Measurements from ENCODE around the gene SLCO1A2.
"Not testable (repeated sequence)": the region's sequence is repeated elsewhere in the genome, so short reads cannot be mapped to it uniquely, and the experiment has no call there.

SLCO1A2 gene, protein sequence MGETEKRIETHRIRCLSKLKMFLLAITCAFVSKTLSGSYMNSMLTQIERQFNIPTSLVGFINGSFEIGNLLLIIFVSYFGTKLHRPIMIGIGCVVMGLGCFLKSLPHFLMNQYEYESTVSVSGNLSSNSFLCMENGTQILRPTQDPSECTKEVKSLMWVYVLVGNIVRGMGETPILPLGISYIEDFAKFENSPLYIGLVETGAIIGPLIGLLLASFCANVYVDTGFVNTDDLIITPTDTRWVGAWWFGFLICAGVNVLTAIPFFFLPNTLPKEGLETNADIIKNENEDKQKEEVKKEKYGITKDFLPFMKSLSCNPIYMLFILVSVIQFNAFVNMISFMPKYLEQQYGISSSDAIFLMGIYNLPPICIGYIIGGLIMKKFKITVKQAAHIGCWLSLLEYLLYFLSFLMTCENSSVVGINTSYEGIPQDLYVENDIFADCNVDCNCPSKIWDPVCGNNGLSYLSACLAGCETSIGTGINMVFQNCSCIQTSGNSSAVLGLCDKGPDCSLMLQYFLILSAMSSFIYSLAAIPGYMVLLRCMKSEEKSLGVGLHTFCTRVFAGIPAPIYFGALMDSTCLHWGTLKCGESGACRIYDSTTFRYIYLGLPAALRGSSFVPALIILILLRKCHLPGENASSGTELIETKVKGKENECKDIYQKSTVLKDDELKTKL

GRCh38 chr12:21334771-21335325 is at the start of gene SLCO1A2:
Gene SLCO1A2 (minus strand): TSS chr12:21334917. CDS start chr12:21334647, 270 bp downstream.
- Histone ChIP-seq H3K4me2 (ENCODE audit: low read length) (no peak within 1 kb of the TSS), H3K9me2 (replicated peaks; ENCODE audit: control insufficient read depth, low read length) (no peaks in the 10 kb centered on the region), H3K4me1 (ENCODE audit: control insufficient read depth, low read length) (no peaks in the 10 kb centered on the region), H3K27me3 (ENCODE audit: control insufficient read depth, low read length) (no peaks in the 10 kb centered on the region), H3K27ac (ENCODE audit: low read depth, low read length) (no peak within 1 kb of the TSS), H3K36me3 (ENCODE audit: control insufficient read depth, low read length) (no peaks in the 10 kb centered on the region), H3K9me3 (ENCODE audit: control insufficient read depth, insufficient read depth, low read length) (no peaks in the 10 kb centered on the region), H3K4me3 (ENCODE audit: low read length) (no peak within 1 kb of the TSS), H4K20me1 (ENCODE audit: control insufficient read depth, insufficient read depth, low read depth, low read length) (no peaks in the 10 kb centered on the region), H3K79me2 (ENCODE audit: control insufficient read depth, low read length) (no peaks in the 10 kb centered on the region), H3F3A (ENCODE audit: control insufficient read depth, insufficient read depth) (no peaks in the 10 kb centered on the region)
- TF ChIP-seq EZH2phosphoT487 (IDR thresholded peaks at IDR 0.05; ENCODE audit: borderline replicate concordance, low read length) (no peak), CTCF (IDR thresholded peaks at IDR 0.05; ENCODE audit: low read depth, low read length, poor library complexity, severe bottlenecking) (no peak)

- H3K79me2 ChIP-seq (ENCODE audit: control insufficient read depth, low read length), result no peaks in the 10 kb centered on the region
- no peak overlapping the region for H3K27ac ChIP-seq (ENCODE audit: low read depth, low read length)
- no peaks in the 10 kb centered on the region for H3K4me1 ChIP-seq (ENCODE audit: control insufficient read depth, low read length)
- H3K4me3 ChIP-seq (ENCODE audit: low read length), result no peak overlapping the region
- no peaks in the 10 kb centered on the region for H3K27me3 ChIP-seq (ENCODE audit: control insufficient read depth, low read length)
- no peaks in the 10 kb centered on the region for H3F3A ChIP-seq (ENCODE audit: control insufficient read depth, insufficient read depth)
- TF ChIP-seq EZH2phosphoT487 (IDR thresholded peaks at IDR 0.05; ENCODE audit: borderline replicate concordance, low read length), result no peak
- no peak for TF ChIP-seq CTCF (IDR thresholded peaks at IDR 0.05; ENCODE audit: low read depth, low read length, poor library complexity, severe bottlenecking)
- no peaks in the 10 kb centered on the region for H3K9me2 ChIP-seq (replicated peaks; ENCODE audit: control insufficient read depth, low read length)
- H3K36me3 ChIP-seq (ENCODE audit: control insufficient read depth, low read length), result no peaks in the 10 kb centered on the region
- no peaks in the 10 kb centered on the region for H3K9me3 ChIP-seq (ENCODE audit: control insufficient read depth, insufficient read depth, low read length)
- no peak overlapping the region for H3K4me2 ChIP-seq (ENCODE audit: low read length)
- H4K20me1 ChIP-seq (ENCODE audit: control insufficient read depth, insufficient read depth, low read depth, low read length), result no peaks in the 10 kb centered on the region
Observed at GRCh38 chr12:21384261-21384660, 49.5 kb upstream of the SLCO1A2 start.

DNA sequence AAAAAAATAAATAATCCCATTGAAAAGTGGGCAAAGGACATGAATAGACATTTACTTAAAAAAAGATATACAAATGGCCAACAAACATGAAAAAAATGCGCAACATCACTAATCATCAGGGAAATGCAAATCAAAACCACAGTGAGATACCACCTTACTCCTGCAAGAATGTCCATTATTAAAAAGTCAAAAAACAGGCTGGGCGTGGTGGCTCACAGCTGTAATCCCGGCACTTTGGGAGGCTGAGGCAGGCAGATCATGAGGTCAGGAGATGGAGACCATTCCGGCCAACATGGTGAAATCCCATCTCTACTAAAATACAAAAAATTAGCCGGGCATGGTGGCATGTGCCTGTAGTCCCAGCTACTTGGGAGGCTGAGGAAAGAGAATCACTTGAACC is 46.6 kb upstream of the SLCO1A2 start:
- H3K4me2 ChIP-seq (ENCODE audit: low read length); H3K79me2 ChIP-seq (ENCODE audit: control insufficient read depth, low read length); H3K4me3 ChIP-seq (ENCODE audit: low read length); H3K36me3 ChIP-seq (ENCODE audit: control insufficient read depth, low read length); H4K20me1 ChIP-seq (ENCODE audit: control insufficient read depth, insufficient read depth, low read depth, low read length); H3K27ac ChIP-seq (ENCODE audit: low read depth, low read length); H3K27me3 ChIP-seq (ENCODE audit: control insufficient read depth, low read length); H3K9me2 ChIP-seq (replicated peaks; ENCODE audit: control insufficient read depth, low read length); H3F3A ChIP-seq (ENCODE audit: control insufficient read depth, insufficient read depth); H3K4me1 ChIP-seq (ENCODE audit: control insufficient read depth, low read length); H3K9me3 ChIP-seq (ENCODE audit: control insufficient read depth, insufficient read depth, low read length): not testable (repeated sequence)

DNA sequence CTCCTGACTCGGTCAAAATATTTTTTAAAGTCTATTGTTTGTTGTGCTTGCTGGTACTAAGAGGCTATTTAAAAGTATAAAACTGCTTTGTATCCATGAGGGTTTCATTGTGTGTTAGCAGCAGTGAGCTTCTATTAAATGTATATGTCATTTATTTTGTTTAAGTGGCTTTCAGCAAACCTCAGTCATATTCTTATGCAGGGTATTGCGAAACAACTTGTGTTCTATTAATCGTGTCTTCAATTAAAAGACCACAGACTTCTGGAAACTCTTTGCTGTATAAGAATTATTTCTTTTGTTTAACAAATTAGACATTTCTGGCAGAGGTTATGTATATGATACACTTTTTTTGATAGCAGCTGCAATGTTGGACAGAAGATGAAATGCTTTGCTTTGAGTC is 44.5 kb upstream of the SLCO1A2 start:
- H3F3A ChIP-seq (ENCODE audit: control insufficient read depth, insufficient read depth), result no peaks in the 10 kb centered on the region
- H3K9me2 ChIP-seq (replicated peaks; ENCODE audit: control insufficient read depth, low read length), result no peaks in the 10 kb centered on the region
- no peaks in the 10 kb centered on the region for H3K79me2 ChIP-seq (ENCODE audit: control insufficient read depth, low read length)
- no peaks in the 10 kb centered on the region for H3K36me3 ChIP-seq (ENCODE audit: control insufficient read depth, low read length)
- no peaks in the 10 kb centered on the region for H4K20me1 ChIP-seq (ENCODE audit: control insufficient read depth, insufficient read depth, low read depth, low read length)
- H3K4me2 ChIP-seq (ENCODE audit: low read length), result no peak overlapping the region
- H3K27ac ChIP-seq (ENCODE audit: low read depth, low read length), result no peak overlapping the region
- H3K27me3 ChIP-seq (ENCODE audit: control insufficient read depth, low read length), result no peaks in the 10 kb centered on the region; the same call in 1 of the 2 replicates
- TF ChIP-seq CTCF (IDR thresholded peaks at IDR 0.05; ENCODE audit: low read depth, low read length, poor library complexity, severe bottlenecking) (no peak), EZH2phosphoT487 (IDR thresholded peaks at IDR 0.05; ENCODE audit: borderline replicate concordance, low read length) (no peak)
- no peaks in the 10 kb centered on the region for H3K4me1 ChIP-seq (ENCODE audit: control insufficient read depth, low read length)
- H3K4me3 ChIP-seq (ENCODE audit: low read length), result no peak overlapping the region
- H3K9me3 ChIP-seq (ENCODE audit: control insufficient read depth, insufficient read depth, low read length), result no peaks in the 10 kb centered on the region
